ENCODE results near the gene KAT2B. TPM values are rescaled to one million over a fixed set of nuclear protein-coding genes. Genes with fewer than 3 reads are reported as not detected.

The KAT2B gene
- total RNA-seq, 1 donor from 2014 or later, result 32.3 TPM

DNA sequence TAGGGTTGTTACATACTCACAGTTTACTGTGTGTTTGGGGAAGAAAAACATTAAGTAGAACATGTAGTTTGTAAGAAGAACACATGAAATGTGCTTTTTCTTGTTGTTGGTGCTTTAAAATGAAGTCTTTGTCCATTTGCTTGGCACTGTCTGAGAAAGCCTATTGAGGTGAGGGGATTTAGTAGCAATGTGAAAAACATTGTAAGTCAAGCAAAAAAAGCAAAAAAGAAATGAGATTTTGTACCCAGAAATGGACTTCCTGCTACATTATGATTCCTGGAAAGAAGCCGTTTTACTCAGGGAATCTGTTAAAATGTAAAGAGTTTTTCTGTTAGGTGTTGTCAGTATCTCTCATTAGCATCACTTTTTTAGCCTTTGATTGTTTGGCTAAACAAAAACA is 59.9 kb downstream of the KAT2B start:
- no peak for DNase-seq

DNA sequence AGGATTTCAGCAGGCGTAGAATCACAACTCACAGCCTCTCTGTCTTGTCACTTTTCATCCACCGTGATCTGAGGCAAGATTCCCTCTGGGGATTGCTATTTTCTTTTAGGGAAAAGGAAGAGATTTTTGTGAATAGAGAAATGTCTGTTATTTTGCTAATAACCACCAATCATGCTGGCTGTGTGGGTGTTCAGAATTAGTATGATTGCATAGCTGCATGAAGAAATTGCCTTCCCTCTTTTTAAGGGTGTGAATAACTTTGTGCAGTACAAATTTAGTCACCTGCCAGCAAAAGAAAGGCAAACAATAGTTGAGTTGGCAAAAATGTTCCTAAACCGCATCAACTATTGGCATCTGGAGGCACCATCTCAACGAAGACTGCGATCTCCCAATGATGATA is 60.8 kb downstream of the KAT2B start:
- DNase-seq, result no peak

DNA sequence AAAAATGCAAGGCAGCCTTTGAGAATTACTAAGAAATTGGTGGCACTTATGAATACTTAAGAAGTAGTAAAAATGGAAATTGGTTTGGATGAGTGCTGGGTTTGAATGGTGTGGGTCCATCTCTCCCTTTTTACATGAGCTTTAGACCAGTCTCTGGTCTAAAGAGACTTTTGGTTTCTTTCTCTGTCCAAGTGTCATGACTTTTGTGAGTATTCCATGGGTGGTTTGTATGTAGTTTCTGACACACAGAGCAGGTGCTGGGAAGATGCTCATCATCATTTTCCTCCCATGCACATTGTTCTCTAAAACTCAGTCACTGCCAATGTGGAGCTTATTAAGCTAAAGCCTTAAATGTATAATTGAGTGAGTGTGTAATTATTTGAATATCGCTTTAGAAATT is 63.5 kb downstream of the KAT2B start:
- DNase-seq, result no peak

DNA sequence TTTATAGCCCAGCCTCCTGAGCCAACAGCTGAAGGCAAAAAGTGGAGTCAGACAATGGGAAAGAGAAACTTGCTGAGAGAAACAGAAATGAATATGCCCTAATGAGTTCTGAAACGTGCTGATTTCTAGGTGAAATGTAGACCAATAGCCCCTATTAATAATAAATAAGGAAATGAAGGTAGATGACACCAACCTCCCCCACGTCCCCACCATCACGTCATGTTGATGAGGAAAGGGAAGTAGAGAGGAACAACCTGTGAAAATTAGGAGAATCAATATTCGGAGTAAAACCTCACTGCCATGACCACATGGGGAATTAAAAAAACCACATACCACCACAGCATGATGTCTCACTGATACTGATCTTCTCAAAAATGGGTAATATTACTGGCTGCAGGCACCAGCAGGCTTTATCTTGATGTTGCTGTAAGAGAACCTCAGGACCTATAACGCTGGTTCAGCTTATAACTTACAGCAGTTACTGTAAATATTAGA is 64.0 kb downstream of the KAT2B start:
- no peak for DNase-seq

DNA sequence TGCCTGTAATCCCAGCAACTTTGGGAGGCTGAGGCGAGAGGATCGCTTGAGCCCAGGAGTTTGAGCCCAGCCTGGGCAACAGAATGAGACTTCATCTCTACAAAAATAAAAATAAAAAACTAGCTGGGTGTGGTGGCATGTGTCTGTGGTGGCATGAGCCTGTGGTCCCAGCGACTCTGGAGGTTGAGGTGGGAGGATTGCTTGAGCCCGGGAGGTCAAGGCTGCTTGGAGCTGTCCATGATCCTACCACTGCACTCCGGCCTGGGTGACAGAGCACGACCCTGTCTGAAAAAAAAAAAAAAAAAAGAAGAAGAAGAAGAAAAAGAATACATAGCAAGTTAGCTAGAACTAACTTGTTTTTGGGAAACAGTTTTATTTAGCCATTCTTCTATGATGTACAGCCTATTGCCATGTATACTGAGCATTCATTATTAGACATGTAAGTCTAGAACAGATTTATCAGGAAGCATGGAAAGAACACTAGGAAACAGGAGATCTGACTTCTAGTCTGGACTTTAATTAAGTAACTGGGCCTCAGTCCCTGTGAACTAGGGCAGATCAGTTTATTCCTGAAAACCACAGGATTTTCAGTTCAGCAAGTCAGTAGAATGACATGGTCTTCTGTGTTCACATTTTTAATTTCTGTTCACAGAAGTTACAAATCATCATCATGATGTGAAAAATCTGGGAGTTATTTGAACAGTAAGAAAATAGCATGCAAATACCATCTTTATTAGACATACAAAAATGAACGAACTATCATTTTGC is 65.5 kb downstream of the KAT2B start:
- no peak for DNase-seq

DNA sequence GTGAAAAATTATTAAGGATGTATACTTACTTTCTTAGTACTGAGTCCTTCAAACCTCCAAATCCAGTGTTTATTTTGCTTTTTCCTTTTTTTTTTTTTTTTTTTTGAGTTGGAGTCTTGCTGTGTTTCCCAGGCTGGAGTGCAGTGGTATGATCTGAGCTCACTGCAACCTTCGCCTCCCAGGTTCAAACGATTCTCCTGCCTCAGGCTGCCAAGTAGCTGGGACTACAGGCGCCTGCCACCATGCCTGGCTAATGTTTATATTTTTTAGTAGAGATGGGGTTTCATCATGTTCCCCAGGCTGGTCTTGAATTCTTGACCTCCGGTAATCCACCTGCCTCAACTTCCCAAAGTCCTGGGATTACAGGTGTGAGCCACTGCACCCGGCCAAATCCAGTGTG is 67.5 kb downstream of the KAT2B start:
- no peak for DNase-seq

DNA sequence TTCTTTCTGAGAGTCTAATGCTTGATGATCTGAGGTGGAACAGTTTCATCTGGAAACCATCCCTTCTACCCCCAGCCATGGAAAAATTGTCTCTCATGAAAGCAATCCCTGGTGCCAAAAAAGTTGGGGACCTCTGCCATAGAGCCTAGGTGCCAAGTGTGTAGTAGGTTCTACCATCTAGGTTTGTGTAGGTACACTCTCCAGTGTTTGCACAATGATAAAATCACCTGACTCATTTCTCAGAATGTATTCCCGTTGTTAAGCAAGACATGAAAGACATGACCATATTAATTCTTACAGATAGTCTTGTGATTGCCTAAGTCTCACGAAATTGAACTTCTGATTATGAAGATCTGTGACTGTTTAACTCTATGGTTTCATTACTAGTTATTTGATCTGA is 68.6 kb downstream of the KAT2B start:
- no peak for DNase-seq

DNA sequence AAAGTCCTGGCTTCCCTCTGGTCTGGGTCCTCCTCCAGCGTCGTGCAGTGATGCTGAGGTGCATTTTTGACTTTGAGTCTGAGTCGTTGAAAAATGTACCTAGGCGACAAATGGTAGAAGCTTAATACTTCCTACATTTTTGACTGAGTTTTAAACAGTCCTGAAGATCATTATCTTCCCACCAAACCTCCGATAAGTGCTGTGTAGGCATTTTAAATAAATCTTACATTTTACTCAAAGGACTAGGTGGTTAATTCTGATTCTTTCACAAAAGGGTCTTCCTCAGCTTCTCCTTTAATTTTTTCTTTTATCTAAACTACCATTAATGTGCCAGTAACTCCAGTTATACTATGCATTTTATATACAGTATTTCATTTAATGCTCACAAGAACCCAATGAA is 70.6 kb downstream of the KAT2B start:
- DNase-seq, result no peak

DNA sequence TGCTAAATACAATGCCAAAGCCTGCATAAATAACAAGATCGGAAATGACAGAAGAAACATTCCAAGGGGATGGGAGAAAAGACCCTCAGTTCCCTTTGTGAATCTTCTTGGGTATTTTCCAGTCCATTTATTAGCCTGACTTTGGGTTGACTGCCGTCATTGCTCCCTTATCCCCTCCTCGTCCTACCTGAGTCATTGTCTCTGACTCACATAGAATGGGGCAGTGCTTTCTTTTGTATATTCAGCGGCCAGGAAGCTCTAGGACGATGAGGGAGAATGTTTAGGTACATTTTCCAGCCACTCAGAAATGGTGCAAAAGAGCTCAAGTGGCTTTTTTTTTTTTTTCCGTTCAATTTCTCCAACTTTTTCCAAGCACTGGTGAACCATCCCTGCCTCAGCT is 71.6 kb downstream of the KAT2B start:
- DNase-seq, result no peak

DNA sequence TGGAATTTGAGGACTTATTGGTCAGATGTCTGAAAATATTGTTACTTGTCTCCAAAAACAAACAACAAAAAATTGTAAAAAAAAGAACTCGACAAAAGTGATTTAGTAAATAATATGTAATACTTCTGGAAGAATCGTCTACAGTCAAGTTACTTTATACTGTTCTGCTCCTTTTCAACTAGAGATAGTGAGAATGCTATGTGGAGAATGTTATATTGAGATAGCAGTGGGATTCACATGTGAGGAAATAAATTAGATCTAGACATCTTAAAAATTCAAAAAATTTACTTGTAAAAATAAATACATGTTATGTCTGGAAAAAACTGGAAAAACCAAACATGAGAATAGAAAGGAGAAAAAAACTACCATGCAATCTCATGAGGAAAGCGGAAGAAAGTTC is 80.8 kb downstream of the KAT2B start:
- DNase-seq, result no peak

DNA sequence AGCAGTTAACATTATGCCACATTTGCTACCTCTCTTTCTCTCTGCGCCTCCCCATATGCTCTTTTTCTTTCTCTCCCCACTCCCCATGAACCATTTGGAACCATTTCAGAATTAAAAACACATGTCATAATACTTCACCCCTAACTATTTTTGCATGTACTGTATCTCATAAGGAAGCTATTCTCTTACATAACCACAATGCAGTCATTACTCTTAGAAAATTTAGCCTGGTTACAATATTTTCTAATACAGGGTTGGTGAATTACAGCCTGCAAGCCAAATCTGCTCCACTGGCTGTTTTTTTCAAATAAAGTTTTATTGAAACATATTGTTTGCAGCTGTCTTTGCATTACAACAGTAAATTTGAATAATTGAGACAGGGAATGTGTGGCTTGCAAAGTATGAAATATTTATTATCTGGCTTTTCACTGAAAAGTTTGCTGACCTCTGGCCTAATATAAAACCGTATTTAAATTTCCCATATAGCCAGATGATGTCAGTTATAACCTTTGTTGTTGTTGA is 82.9 kb downstream of the KAT2B start:
- DNase-seq, result no peak

DNA sequence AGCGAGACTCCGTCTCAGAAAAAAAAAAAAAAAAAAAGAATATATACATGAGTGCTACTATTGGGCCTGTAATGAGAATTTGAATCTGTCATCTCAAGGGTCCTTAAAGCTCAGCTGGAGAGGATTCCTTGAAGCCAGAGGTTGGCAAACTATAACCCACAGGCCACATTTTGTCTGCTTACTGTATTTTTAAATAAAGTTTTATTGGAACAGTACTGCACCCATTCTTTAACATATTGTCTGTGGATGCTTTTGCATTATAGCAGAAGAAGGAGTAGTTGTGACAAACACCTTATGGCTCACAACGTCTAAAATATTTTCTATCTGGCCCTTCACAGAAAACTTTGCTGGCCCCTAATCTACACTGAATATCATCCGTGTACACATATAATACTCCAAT is 85.0 kb downstream of the KAT2B start:
- no peak for DNase-seq

DNA sequence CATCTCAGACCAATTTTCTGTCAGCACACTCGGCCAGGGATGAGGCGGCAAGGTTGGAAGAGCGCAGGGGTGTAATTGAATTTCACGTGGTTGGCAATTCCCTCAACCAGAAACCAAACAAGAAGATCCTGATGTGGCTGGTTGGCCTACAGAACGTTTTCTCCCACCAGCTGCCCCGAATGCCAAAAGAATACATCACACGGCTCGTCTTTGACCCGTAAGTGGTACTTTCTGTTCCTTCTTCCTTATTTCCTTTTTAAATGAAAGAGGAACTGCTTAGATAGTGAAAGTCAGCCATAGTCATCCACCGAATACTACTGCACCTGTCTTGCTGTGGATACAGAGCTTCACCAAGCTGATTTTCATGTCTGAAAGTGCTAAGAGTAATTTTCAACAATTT is 85.7 kb downstream of the KAT2B start:
- no peak for DNase-seq

DNA sequence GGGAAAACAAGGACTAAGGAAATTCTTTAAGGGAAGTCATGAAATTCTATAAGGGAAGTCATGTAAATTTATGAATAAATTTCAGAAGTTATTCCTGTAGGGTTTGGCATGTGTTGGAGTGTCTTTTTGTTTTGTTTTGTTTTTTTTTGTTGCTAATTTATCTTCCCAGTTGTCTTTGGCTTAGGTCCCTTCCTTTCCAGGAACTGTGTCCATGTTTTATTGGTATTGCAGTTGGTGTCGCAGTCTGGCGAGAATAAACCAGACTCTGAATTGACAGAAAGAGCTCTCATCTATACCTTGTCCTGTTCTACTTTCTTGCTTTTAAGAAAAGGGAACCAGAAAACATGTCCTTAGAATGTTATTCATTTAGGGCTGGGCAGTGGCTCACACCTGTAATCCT is 88.1 kb downstream of the KAT2B start:
- no peak for DNase-seq

DNA sequence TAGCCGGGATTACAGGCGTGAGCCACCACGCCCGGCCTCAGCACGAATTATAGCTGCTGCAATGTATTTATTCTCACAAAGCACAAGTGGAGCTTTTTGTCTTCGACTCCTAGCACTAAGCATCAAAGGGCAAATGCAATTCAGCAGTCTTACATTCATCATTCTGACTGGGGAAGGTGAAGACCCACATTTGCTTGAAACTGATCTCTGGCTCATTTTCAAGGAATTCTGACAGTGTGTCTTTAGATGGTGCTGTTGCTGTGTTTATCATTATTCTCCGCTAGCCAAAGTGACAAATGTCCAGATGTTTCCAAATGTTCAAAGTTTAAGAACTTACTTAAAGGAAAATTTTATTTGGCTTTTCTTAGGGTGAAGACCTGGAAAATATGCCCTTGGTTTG is 89.9 kb downstream of the KAT2B start:
- peak; percentile 54 for DNase-seq

DNA sequence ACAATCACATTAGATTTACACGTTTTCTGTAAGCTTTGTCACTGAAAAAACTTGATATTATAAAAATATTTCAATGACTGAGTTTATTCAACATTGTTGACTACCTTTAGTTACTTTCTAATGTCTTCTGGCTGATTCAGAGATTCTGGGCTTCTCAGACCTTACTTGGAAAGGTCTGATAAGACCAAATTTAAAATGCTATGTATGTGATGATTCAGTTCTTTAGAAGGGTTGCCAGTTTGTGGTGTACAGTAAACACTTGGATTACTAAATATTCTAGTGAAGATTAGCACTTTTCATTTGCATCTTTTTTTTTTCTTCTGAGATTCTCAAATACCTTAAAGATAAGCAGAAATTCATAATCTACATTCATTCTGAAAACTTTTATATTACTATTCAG is 96.0 kb downstream of the KAT2B start:
- no peak for DNase-seq

DNA sequence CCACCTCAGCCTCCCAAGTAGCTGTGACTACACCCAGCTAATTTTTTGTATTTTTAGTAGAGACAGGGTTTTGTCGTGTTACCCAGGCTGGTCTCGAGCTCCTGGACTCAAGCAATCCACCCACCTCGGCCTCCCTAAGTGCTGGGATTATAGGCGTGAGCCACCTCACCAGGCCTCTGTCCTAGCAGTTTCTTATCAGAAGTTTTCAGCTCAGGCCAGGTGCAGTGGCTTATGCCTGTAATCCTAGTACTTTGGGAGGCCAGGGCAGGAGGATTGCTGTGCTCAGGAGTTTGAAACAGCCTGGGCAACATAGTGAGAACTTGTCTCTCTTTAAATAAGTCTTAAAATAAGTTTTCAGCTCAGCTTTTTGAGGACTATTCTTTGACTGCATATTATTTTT is 97.4 kb downstream of the KAT2B start:
- DNase-seq, result no peak

DNA sequence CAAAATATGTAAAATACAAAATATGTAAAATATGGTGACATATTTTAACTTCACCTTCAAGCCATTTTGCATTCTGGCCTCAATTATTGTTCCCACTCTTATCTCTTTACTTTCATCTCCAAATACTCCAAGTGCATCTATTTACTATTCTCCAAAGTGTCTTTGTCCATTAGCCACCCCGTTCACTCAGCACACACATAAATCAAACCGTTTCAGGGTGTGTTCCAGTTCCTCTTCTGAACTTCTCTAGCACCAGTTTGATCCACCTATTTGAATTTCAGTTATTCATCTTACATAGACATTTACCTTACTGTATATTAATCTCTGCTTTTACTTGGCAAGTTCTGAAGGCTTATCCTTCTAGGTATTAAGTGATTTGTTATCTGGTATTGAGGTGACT is 100.6 kb downstream of the KAT2B start:
- DNase-seq, result no peak

DNA sequence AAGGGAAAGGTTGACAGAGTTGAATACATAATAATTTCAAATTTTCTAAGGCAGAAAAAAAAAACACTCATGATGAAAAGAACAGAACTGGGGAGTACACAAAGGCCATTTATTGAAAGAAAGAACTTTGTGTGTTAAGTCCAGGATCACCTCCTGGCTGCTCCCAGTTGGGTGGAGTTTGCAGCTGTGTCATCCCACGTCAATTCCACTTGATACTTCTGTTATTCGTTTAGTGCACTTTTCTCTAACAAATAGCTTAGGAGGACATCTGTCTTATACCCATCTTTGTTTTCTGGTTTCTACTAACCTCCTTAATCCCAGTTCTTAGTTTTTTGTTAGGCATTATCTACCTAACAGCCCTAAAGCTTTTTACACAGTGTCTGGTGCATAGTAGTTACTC is 101.1 kb downstream of the KAT2B start:
- DNase-seq, result peak; percentile 89

DNA sequence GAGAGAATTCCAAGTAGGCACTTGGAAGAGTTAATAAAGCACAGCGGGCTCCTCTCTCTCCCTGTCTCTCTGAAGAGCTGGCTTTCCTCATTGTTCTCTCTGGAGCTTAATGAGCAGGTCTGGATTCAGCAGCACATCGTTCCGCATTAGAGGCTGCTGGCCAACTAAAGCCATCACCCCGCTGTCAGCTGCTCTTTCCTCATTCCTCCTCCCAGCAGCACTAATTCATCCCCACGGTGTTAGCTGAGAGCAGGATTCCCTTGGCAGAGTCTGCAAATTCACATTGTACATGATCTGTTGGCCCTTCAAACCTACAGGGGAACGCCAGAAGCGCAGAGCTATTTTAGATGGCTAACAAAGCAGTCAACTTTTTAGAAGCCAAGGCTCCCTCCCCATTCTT is 101.6 kb downstream of the KAT2B start:
- peak; percentile 97 for DNase-seq

DNA sequence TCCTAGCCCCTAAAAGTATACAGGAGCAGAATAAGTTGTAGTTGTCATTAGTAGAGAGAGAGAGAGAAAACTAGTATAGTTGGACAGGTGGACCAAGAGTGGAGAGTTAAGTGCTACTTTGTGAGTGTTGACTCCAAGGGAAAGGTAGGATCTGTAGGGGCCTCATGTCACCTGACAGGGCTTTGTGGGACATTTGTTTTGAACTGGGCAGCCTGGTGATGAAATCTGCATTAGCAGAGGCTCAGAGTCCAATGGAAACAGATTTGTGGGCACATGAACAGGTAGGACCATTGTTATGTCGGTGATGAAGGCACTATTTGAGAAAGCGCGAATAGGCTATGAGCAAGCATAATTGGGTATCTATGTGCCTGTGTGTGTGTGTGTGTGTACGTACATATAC is 102.3 kb downstream of the KAT2B start:
- no peak for DNase-seq

DNA sequence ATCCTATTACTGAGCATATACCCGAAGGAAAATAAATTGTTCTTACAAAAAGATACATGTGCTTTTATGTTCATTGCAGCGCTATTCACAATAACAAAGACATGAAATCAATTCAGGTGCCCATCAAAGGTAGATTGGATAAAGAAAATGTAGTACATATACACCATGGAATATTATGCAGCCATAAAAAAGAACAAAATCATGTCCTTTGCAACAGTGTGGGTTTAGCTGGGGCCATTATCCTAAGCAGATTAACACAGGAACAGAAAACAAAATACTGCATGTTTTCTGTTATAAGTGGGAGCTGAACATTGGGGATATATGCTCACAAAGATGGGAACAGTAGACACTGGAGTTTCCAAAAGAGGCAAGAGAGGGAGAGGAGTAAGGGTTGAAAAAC is 103.3 kb downstream of the KAT2B start:
- DNase-seq, result no peak

DNA sequence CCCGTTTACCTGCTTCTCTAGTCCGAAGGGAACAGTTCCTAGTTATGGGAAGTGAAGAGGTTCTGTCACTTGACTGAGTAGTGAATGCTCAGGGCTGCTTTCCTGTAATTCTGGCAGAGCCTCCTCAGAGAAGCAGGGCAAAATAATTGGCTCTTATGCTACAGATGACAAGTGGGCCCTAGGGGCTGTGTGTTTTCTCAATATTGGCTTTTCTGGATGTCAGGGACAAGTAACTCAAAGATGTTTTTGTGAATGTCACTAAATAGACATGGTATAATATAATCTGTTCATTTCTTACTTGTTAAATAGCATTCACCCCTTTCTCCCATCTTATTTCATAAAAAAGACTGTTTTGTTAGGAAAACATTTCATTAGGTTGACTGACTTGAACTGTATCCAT is 105.6 kb downstream of the KAT2B start:
- DNase-seq, result no peak

DNA sequence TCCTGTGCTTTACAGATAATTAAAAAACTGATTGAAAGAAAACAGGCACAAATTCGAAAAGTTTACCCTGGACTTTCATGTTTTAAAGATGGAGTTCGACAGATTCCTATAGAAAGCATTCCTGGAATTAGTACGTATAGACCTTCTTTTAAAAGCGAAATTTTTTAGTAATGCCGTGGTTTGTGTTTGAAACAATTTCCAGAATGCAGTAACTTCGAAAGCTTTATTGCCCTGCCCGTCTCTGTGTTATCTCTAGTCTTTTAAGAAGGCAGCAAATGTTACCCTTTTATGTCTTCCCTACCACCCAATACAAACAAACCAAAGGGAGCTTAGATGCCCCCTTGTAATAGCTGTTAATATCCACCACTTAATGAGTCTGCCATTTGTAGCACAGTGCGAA is 106.1 kb downstream of the KAT2B start:
- no peak for DNase-seq

DNA sequence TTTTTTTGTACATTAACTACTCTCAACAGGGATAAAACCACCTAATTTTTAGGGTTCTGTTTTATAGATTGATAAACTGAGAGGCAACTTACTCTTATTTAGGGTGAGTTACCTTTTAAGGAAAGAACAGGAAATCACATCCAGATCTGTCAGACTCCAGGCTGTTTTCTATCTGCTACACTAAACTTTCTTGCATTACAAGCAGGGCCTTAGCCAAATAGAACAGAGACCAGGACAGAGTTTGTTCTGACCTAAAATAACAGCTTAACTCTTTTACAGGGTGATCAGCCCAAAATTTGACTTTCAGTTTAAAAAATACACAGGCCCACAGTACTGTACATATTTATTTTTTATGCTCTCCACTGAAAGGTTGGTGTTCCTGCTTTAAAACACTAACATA is 107.1 kb downstream of the KAT2B start:
- no peak for DNase-seq
